IPS-11a (cell line): ENCODE results near the gene SLC6A5.

ENCODE experiments used
- H3K4me3 ChIP-seq: one replicate; pipeline ENCODE4 v1.5.1; 2013; ENCODE audit warnings: low read depth, low read length, control low read depth

Gene SLC6A5

GRCh38 chr11:20620988-20621387 lies 21.6 kb downstream of the SLC6A5 start:
- no peak overlapping the region for H3K4me3 ChIP-seq

- H3K4me3 ChIP-seq: no peak overlapping the region
Observed at GRCh38 chr11:20621679-20622078, 22.3 kb downstream of the SLC6A5 start.

GRCh38 chr11:20623252-20623651 lies 23.8 kb downstream of the SLC6A5 start:
- no peak overlapping the region for H3K4me3 ChIP-seq

- H3K4me3 ChIP-seq: no peak overlapping the region
Observed at GRCh38 chr11:20626279-20626678, 26.9 kb downstream of the SLC6A5 start.

GRCh38 chr11:20627026-20627425 lies 27.6 kb downstream of the SLC6A5 start:
- no peak overlapping the region for H3K4me3 ChIP-seq

- no peak overlapping the region for H3K4me3 ChIP-seq
Observed at GRCh38 chr11:20627701-20628100, 28.3 kb downstream of the SLC6A5 start.

- H3K4me3 ChIP-seq: no peak overlapping the region
Observed at GRCh38 chr11:20631519-20632168, 32.2 kb downstream of the SLC6A5 start.

GRCh38 chr11:20632169-20632532 lies 32.7 kb downstream of the SLC6A5 start:
- no peak overlapping the region for H3K4me3 ChIP-seq

GRCh38 chr11:20634044-20634443 lies 34.6 kb downstream of the SLC6A5 start:
- H3K4me3 ChIP-seq: no peak overlapping the region

- H3K4me3 ChIP-seq: no peak overlapping the region
Observed at GRCh38 chr11:20634781-20635180, 35.4 kb downstream of the SLC6A5 start.

- no peak overlapping the region for H3K4me3 ChIP-seq
Observed at GRCh38 chr11:20638074-20638473, 38.7 kb downstream of the SLC6A5 start.

GRCh38 chr11:20639688-20640087 lies 40.3 kb downstream of the SLC6A5 start:
- no peak overlapping the region for H3K4me3 ChIP-seq

GRCh38 chr11:20640401-20640800 lies 41.0 kb downstream of the SLC6A5 start:
- H3K4me3 ChIP-seq: no peak overlapping the region

GRCh38 chr11:20644360-20644759 lies 45.0 kb downstream of the SLC6A5 start:
- no peak overlapping the region for H3K4me3 ChIP-seq

GRCh38 chr11:20647976-20648565 lies 48.7 kb downstream of the SLC6A5 start:
- no peak overlapping the region for H3K4me3 ChIP-seq

- no peak overlapping the region for H3K4me3 ChIP-seq
Observed at GRCh38 chr11:20652150-20652806, 52.9 kb downstream of the SLC6A5 start.

GRCh38 chr11:20654038-20654437 lies 54.6 kb downstream of the SLC6A5 start:
- no peak overlapping the region for H3K4me3 ChIP-seq

GRCh38 chr11:20656901-20657300 lies 57.5 kb downstream of the SLC6A5 start:
- no peak overlapping the region for H3K4me3 ChIP-seq

GRCh38 chr11:20658135-20658534 lies 58.7 kb downstream of the SLC6A5 start:
- no peak overlapping the region for H3K4me3 ChIP-seq

GRCh38 chr11:20661445-20661844 lies 62.0 kb downstream of the SLC6A5 start:
- no peak overlapping the region for H3K4me3 ChIP-seq

GRCh38 chr11:20661850-20662249 lies 62.4 kb downstream of the SLC6A5 start:
- H3K4me3 ChIP-seq: no peak overlapping the region

GRCh38 chr11:20668131-20668809 lies 68.9 kb downstream of the SLC6A5 start:
- peak overlapping the region; percentile 45 for H3K4me3 ChIP-seq
